NCI-H128 (cell line): ENCODE results near the gene CEACAM8.
"Not testable (repeated sequence)": the region's sequence is repeated elsewhere in the genome, so short reads cannot be mapped to it uniquely, and the experiment has no call there.

Experiments
- DNase-seq: peaks from one replicate; lab custom pipeline; 2025; ENCODE audit not compliant: unreplicated experiment; lab: John Stamatoyannopoulos, UW

Gene CEACAM8

GRCh38 chr19:42594617-42595489 is at the start of gene CEACAM8:
CEACAM8 (minus strand) TSS chr19:42594924; CDS start chr19:42594828, 96 bp downstream.
- no peak for DNase-seq

DNA sequence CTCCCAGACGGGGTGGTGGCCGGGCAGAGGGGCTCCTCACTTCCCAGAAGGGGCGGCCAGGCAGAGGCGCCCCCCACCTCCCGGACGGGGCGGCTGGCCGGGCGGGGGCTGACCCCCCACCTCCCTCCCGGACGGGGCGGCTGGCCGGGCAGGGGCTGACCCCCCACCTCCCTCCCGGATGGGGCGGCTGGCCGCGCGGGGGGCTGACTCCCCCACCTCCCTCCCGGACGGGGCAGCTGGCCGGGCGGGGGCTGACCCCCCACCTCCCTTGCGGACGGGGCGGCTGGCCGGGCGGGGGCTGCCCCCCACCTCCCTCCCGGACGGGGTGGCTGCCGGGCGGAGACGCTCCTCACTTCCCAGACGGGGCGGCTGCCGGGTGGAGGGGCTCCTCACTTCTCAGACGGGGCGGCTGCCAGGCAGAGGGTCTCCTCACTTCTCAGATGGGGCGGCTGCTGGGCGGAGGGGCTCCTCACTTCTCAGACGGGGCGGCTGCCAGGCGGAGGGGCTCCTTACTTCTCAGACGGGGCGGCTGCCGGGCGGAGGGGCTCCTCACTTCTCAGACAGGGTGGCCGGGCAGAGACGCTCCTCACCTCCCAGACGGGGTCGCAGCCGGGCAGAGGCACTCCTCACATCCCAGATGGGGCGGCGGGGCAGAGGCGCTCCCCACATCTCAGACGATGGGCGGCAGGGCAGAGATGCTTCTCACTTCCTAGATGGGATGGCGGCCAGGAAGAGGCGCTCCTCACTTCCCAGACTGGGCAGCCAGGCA is 44.8 kb upstream of the CEACAM8 start:
- not testable (repeated sequence) for DNase-seq

- no peak for DNase-seq
Observed at GRCh38 chr19:42635233-42635539, 40.5 kb upstream of the CEACAM8 start.

- no peak for DNase-seq
Observed at GRCh38 chr19:42634409-42635232, 39.9 kb upstream of the CEACAM8 start.

GRCh38 chr19:42629191-42629590 is 34.5 kb upstream of the CEACAM8 start:
- no peak for DNase-seq

DNA sequence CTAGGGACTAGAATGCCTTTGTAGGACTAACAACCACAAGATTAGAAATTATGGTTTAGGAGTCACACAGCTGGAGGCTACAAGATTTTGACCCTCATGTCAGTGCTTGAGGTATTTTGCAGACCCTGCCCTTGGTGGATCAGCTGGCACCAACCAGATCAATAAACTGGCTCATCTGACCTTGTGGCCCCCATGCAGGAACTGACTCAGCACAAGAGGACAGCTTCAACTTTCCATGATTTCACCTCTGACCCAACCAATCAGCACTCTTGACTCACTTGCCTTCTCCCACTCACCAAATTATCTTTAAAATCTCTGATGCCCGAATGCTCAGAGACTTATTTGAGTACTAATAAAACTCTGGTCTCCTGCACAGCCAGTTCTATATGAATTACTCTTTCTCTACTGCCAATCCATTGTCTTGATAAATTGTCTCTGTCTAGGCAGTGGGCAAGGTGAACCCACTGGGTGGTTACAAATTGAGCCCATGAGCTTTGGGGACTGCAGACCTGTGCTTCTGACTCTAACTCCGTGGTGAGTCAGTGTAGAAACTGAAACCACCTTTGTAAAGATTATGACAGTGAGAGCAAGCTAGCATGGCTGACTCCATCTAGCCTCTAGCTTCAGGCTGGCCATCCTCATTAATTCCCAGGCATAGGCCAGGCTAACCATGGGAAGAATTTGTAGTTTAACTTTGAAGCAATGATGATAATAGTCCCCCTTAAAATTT is 33.9 kb upstream of the CEACAM8 start:
- DNase-seq = no peak

DNA sequence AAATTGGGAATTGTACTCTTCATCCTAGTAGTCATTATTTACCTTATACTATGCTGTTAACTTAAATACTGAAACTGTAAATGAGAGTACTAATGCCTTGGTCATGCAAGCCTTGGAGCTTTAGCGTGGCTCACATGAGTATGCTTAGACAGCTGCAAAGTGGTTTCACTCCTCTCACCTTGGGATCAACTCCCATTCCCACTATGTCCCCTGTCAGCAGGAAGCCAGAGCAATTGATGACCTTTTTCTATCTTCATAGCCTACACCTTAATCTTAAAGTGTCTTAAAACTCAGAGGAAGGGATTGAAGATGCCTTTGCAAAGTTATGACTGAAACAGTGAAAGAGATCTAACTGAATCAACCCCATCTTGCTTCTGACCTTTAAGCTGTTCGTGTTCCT is 33.2 kb upstream of the CEACAM8 start:
- no peak for DNase-seq

GRCh38 chr19:42626181-42626580 is 31.5 kb upstream of the CEACAM8 start:
- DNase-seq = no peak

DNA sequence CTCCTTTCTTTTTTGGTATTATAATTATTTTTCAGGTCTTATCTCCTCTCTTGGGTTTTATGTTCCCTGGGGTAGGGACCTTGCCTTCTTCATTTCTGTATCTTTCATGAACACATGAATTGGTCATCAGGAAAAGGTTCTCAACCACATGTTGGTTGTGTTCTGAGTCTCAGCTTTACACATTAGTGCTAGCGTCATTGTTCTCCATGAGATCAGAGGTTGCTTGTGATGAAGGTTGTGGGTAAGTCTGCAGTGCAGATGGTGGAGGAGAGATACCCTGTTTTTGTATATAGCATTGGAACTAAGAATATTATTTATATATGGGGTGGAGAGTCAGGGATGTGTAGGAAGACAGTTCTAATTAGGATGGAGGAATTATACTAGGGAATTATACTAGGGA is 24.5 kb upstream of the CEACAM8 start:
- no peak for DNase-seq

- no peak for DNase-seq
Observed at GRCh38 chr19:42613666-42614065, 18.9 kb upstream of the CEACAM8 start.

DNA sequence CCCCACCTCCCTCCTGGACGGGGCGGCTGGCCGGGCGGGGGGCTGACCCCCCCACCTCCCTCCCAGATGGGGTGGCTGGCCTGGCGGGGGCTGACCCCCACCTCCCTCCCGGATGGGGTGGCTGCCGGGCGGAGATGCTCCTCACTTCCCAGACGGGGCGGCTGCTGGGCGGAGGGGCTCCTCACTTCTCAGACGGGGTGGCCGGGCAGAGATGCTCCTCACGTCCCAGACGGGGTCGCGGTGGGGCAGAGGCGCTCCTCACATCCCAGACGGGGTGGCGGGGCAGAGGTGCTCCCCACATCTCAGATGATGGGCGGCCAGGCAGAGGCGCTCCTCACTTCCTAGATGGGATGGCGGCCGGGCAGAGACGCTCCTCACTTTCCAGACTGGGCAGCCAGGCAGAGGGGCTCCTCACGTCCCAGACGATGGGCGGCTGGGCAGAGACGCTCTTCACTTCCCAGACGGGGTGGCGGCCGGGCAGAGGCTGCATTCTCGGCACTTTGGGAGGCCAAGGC is 15.7 kb upstream of the CEACAM8 start:
- not testable (repeated sequence) for DNase-seq

DNA sequence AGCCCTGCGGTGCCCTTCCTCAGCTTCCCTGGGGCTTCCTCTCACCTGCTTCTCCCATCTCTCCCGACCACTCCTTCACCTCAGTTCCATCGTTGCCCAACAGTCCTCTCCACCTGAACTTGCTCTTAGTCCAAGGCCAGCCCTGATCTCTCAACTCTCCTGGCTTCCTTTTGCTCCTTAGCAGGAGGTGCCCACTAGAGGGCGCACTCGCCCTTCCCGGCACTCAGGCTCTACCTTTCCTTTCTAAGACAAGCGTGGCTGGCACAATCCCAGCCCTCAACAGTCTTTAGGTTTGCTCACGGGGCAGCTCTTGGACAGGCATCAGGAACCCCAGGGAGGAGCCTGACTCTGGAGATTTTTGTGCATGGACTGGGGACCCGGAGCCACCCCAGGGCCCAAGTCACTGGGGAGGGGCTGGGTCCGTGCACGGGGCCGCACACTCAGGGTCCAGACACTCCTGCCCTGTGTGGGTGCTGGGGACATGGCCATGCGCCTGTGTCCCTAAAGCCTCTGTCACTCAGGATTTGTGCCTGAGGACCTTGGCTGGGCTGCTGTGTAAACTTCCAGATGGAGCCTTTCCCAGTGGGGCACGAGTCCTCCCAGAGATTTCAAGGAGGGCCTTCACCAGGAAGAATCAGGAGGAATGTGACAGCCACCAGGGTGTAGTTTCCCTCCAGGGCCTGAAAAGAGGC is 12.1 kb upstream of the CEACAM8 start:
- no peak for DNase-seq

GRCh38 chr19:42601811-42602443 is 7.2 kb upstream of the CEACAM8 start:
- DNase-seq = no peak

- no peak for DNase-seq
Observed at GRCh38 chr19:42596391-42597072, 1.8 kb upstream of the CEACAM8 start.

DNA sequence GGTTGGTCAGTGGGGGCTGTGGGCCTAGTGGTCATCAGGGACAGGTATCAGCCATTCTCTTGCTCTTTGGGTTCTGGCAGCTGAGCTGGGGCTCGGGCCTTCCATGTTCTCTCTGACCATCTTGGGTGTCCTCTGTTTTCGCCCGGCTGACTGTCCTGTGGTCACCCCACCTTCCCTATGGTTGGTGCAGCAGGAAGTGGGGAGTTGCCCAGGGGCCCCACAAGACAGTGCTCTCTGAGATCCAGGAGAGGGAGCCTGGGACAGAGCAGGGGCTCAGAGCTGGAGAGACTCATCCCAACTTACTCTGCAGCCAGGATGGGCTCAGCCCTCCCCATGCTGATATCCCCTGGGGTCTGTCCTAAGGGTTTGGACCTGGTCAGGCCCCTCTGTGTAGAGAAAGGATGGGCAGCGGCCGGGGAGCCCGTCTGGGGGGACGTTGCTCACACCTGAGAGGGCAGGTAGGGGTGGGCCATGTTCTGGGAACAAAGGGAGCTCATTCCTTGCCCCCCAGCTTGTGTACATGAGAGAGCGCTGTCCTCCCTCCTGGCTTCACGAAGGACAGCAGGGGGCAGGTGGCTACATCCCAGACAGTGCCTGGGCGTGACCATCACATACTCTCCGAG is 937 bp upstream of the CEACAM8 start:
- no peak for DNase-seq

DNA sequence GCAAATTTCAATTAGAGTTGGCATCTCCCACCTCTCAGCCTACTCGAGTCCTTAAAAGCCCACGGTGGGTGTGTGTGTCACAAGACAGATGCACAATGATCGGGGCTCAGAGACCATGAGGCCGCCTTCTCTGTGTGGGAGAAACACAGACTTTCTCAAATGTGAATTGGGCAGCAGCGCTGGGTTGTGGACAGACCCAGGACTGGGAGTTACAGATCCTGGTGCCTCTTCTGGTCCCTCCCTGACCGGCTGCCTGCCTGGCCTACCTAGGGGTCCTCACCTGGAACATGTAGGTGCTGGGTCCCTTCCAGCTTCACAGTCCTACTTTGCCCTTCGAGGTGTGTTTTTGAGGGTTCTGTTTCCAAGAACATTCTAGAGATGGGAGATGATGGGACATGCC is 4.9 kb downstream of the CEACAM8 start:
- DNase-seq = no peak

DNA sequence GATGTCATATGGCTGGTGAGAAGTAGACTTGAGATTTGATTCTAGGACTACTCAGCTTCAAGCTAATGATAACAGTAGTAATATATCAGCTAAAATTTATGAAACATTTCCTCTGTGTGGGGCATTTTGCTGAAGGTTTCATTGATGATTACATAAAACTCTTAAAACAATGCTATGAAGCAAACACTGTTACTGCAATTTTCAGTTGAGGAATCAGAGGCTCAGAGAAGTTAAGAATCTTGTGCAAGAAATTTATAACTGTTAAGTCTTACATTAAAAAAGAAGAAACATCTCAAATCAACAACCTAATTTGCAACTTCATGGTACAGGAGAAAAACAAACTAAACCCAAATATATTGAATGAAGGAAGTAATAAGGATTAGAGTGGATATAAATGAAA is 10.3 kb downstream of the CEACAM8 start:
- DNase-seq = no peak

- no peak for DNase-seq
Observed at GRCh38 chr19:42577016-42577415, 17.7 kb downstream of the CEACAM8 start.

- no peak for DNase-seq
Observed at GRCh38 chr19:42576241-42576640, 18.5 kb downstream of the CEACAM8 start.
